Panc1 (cell line): ENCODE results near the gene GPR135. TPM values are rescaled to one million over a fixed set of nuclear protein-coding genes. Genes with fewer than 3 reads are reported as not detected.

Experiments
- ATAC-seq: fragments of 200-7000 bp; cut with Tn5 transposase; 2 replicates; pipeline ENCODE4 v1.9.1; 2020; ENCODE audit warnings: mild to moderate bottlenecking, moderate library complexity
- BruUV-seq: library from RNA; stranded (reverse); fragments of 400-500 nt; replicated peaks from 2 replicates; lab custom pipeline; 2021; lab: Mats Ljungman, UMichigan
- CTCF ChIA-PET: fragments of 300-600 bp; sonication (Branson Sonifier 250); formaldehyde crosslinking; loops from one replicate; lab custom pipeline; 2022; ENCODE audit warnings: antibody characterized with exemption; lab: Charles Lee
- POLR2A ChIA-PET: fragments of 300-600 bp; sonication (Branson Sonifier 250); formaldehyde crosslinking; loops from one replicate; lab custom pipeline; 2022; ENCODE audit warnings: antibody characterized with exemption; lab: Charles Lee
- DNase-seq: peaks from one replicate; pipeline ENCODE4 v3.0.0-alpha.2; 2010; ENCODE audit warnings: low read depth, low spot score
- H3K27ac ChIP-seq: 2 replicates; pipeline ENCODE4 v1.5.1; 2011; ENCODE audit warnings: mild to moderate bottlenecking, low read length, inconsistent platforms
- H3K27me3 ChIP-seq: fragments of 200-500 bp; sonication (Bioruptor generic); 2 replicates; pipeline ENCODE4 v1.6.0; 2014; ENCODE audit warnings: low read length, inconsistent platforms; ENCODE audit not compliant: control insufficient read depth, insufficient read depth
- H3K36me3 ChIP-seq: fragments of 200-500 bp; sonication (Bioruptor generic); 2 replicates; pipeline ENCODE4 v1.5.1; 2014; ENCODE audit warnings: inconsistent platforms, mild to moderate bottlenecking, low read length, moderate library complexity; ENCODE audit not compliant: control insufficient read depth, insufficient read depth
- H3K4me1 ChIP-seq: 2 replicates; pipeline ENCODE4 v1.5.1; 2011; ENCODE audit warnings: inconsistent platforms, mild to moderate bottlenecking, low read length, moderate library complexity; ENCODE audit not compliant: control insufficient read depth, insufficient read depth
- H3K4me3 ChIP-seq, 2 experiments: 2 replicates each; pipeline ENCODE4 v1.5.1; 2011 to 2012; ENCODE audit warnings: low read depth in 2 of 2, low read length in 2 of 2, mild to moderate bottlenecking in 2 of 2, inconsistent platforms in 1 of 2, moderate library complexity in 1 of 2
- H3K9me3 ChIP-seq: fragments of 200-500 bp; sonication (Bioruptor generic); 2 replicates; pipeline ENCODE4 v1.5.1; 2014; ENCODE audit warnings: low read depth, mild to moderate bottlenecking, inconsistent platforms, low read length, moderate library complexity; ENCODE audit not compliant: control insufficient read depth, insufficient read depth
- POLR2AphosphoS5 ChIP-seq: IDR thresholded peaks from 2 replicates; pipeline ENCODE4 v1.6.1; 2012; ENCODE audit warnings: mild to moderate bottlenecking, low read depth, low read length, moderate library complexity
- REST ChIP-seq, 2 experiments: IDR thresholded peaks; 2 replicates each; pipeline ENCODE4 v1.6.1; 2011 to 2012; ENCODE audit warnings: low read depth in 2 of 2, control low read depth in 1 of 2, low read length in 1 of 2, mild to moderate bottlenecking in 1 of 2, moderate library complexity in 1 of 2; ENCODE audit not compliant: insufficient read depth in 1 of 2
- SIN3A ChIP-seq: IDR thresholded peaks from 2 replicates; pipeline ENCODE4 v1.6.1; 2012; ENCODE audit warnings: low read depth, mild to moderate bottlenecking, low read length, moderate library complexity, borderline replicate concordance; ENCODE audit not compliant: insufficient read depth
- TCF7L2 ChIP-seq: IDR thresholded peaks from 2 replicates; pipeline ENCODE4 v1.6.1; 2011; ENCODE audit warnings: mild to moderate bottlenecking, low read depth, low read length, inconsistent platforms
- in situ Hi-C: cut with HindIII; loops from 2 replicates; pipeline ENCODE4 v1.10.0; 2016; ENCODE audit warnings: low sequenced_read_pairs, low pct_unique_long_range_greater_than_20kb
- intact Hi-C: fragments of 100-400 bp; cut with micrococcal nuclease; formaldehyde crosslinking; loops from one replicate; pipeline ENCODE4 v1.10.0; 2022; ENCODE audit not compliant: unreplicated experiment
- total RNA-seq: library from RNA; stranded (reverse); gene quantifications from one replicate; pipeline ENCODE4 v1.2.1, GENCODE V29; 2021; ENCODE audit not compliant: unreplicated experiment
- TF ChIP-seq, protein P1 (sequence below): fragments of 450-650 bp; IDR thresholded peaks from 2 replicates; pipeline ENCODE4 v1.5.1; 2017; ENCODE audit warnings: mild to moderate bottlenecking

The GPR135 gene
- total RNA-seq, 1 experiment from 2014 or later = 3.1 TPM

GRCh38 chr14:59455411-59455810 lies 9.8 kb downstream of the GPR135 start:
- Histone ChIP-seq H3K4me3 (no peak overlapping the region), H3K4me1 (no peaks in the 10 kb centered on the region), H3K27me3 (no peaks in the 10 kb centered on the region), H3K9me3 (no peaks in the 10 kb centered on the region), H3K27ac (no peak overlapping the region), H3K36me3 (no peaks in the 10 kb centered on the region; the same call in 1 of the 2 replicates)
- no peak for DNase-seq
- no TSS peak for BruUV-seq
- in situ Hi-C loops = no loop called here
- ATAC-seq = no peak
- ChIA-PET CTCF (no interaction called here), POLR2A (no interaction called here)
- TF ChIP-seq REST (IDR thresholded peaks at IDR 0.05; ENCODE audit: insufficient read depth in 1 of 2, low read depth in 2 of 2, low read length in 1 of 2) (no peak), SIN3A (no peak), TCF7L2 (no peak)
- TF ChIP-seq, protein P1, sequence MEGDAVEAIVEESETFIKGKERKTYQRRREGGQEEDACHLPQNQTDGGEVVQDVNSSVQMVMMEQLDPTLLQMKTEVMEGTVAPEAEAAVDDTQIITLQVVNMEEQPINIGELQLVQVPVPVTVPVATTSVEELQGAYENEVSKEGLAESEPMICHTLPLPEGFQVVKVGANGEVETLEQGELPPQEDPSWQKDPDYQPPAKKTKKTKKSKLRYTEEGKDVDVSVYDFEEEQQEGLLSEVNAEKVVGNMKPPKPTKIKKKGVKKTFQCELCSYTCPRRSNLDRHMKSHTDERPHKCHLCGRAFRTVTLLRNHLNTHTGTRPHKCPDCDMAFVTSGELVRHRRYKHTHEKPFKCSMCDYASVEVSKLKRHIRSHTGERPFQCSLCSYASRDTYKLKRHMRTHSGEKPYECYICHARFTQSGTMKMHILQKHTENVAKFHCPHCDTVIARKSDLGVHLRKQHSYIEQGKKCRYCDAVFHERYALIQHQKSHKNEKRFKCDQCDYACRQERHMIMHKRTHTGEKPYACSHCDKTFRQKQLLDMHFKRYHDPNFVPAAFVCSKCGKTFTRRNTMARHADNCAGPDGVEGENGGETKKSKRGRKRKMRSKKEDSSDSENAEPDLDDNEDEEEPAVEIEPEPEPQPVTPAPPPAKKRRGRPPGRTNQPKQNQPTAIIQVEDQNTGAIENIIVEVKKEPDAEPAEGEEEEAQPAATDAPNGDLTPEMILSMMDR = no peak
- intact Hi-C loops = no loop called here

DNA sequence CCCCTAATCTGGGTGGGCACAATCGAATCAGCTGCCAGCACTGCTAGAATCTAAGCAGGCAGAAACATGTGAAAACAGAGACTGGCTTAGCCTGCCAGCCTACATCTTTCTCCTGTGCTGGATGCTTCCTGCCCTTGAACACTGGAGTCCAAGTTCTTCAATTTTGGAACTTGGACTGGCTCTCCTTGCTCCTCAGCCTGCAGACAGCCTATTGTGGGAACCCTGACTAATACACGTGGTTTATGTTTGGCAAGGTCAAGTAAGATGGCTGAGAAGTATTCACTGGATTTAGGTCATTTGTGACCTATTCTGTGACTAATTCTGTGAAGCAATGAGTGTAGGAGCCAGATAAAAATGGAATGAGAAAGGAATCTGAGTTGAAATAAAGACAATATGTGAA lies 11.0 kb downstream of the GPR135 start:
- CTCF ChIA-PET = no interaction called here
- POLR2A ChIA-PET = no interaction called here
- in situ Hi-C loops = no loop called here
- no peak for ATAC-seq
- Histone ChIP-seq H3K27ac (no peak overlapping the region), H3K27me3 (no peaks in the 10 kb centered on the region), H3K36me3 (no peaks in the 10 kb centered on the region; the same call in 1 of the 2 replicates), H3K4me1 (no peaks in the 10 kb centered on the region), H3K9me3 (no peaks in the 10 kb centered on the region), H3K4me3 (no peak overlapping the region)
- no TSS peak for BruUV-seq
- intact Hi-C loops = no loop called here
- TF ChIP-seq POLR2AphosphoS5 = no peak
- TF ChIP-seq TCF7L2 = no peak
- TF ChIP-seq, protein P1 = no peak
- no peak for TF ChIP-seq SIN3A
- TF ChIP-seq REST (IDR thresholded peaks at IDR 0.05; ENCODE audit: insufficient read depth in 1 of 2, low read depth in 2 of 2, low read length in 1 of 2) = no peak
- DNase-seq = no peak
